GM20000 (cell line): ENCODE results near the gene TUBB2A.
A peak's percentile ranks its signal among the peaks of the same experiment; 100 is the strongest.
"Not testable (repeated sequence)": the region's sequence is repeated elsewhere in the genome, so short reads cannot be mapped to it uniquely, and the experiment has no call there.

ENCODE experiments used
- DNase-seq: peaks from one replicate; pipeline ENCODE4 v3.0.0; 2012; ENCODE audit warnings: low spot score
- TF ChIP-seq, protein P1 (sequence below): IDR thresholded peaks from 2 replicates; pipeline ENCODE4 v1.5.1; 2012; ENCODE audit warnings: mild to moderate bottlenecking, control low read depth; ENCODE audit errors: extremely low read depth, missing control alignments

TUBB2A gene

DNA sequence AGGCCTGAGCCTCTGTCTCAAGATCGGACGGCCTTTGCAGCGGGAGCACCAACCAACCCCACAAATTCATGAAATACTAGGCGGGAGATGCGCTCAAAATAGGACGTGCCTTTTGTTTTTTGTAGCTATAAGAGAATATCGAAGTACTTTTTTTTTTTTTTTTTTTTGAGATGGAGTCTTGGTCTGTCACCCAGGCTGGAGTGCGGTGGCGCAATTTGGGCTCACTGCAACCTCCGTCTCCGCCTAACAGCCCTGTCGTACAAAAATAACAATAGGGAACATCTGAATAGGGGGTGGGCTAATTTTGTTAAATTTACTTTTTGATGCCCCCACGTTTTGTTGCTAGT, 5.9 kb upstream of the TUBB2A start:
- no peak for DNase-seq
- TF ChIP-seq, protein P1, sequence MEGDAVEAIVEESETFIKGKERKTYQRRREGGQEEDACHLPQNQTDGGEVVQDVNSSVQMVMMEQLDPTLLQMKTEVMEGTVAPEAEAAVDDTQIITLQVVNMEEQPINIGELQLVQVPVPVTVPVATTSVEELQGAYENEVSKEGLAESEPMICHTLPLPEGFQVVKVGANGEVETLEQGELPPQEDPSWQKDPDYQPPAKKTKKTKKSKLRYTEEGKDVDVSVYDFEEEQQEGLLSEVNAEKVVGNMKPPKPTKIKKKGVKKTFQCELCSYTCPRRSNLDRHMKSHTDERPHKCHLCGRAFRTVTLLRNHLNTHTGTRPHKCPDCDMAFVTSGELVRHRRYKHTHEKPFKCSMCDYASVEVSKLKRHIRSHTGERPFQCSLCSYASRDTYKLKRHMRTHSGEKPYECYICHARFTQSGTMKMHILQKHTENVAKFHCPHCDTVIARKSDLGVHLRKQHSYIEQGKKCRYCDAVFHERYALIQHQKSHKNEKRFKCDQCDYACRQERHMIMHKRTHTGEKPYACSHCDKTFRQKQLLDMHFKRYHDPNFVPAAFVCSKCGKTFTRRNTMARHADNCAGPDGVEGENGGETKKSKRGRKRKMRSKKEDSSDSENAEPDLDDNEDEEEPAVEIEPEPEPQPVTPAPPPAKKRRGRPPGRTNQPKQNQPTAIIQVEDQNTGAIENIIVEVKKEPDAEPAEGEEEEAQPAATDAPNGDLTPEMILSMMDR: no peak

- peak; percentile 94 for DNase-seq
- TF ChIP-seq, protein P1: no peak
Observed at GRCh38 chr6:3162565-3163247, 5.4 kb upstream of the TUBB2A start.

- DNase-seq: no peak
- TF ChIP-seq, protein P1: no peak
Observed at GRCh38 chr6:3162067-3162497, 4.7 kb upstream of the TUBB2A start.

DNA sequence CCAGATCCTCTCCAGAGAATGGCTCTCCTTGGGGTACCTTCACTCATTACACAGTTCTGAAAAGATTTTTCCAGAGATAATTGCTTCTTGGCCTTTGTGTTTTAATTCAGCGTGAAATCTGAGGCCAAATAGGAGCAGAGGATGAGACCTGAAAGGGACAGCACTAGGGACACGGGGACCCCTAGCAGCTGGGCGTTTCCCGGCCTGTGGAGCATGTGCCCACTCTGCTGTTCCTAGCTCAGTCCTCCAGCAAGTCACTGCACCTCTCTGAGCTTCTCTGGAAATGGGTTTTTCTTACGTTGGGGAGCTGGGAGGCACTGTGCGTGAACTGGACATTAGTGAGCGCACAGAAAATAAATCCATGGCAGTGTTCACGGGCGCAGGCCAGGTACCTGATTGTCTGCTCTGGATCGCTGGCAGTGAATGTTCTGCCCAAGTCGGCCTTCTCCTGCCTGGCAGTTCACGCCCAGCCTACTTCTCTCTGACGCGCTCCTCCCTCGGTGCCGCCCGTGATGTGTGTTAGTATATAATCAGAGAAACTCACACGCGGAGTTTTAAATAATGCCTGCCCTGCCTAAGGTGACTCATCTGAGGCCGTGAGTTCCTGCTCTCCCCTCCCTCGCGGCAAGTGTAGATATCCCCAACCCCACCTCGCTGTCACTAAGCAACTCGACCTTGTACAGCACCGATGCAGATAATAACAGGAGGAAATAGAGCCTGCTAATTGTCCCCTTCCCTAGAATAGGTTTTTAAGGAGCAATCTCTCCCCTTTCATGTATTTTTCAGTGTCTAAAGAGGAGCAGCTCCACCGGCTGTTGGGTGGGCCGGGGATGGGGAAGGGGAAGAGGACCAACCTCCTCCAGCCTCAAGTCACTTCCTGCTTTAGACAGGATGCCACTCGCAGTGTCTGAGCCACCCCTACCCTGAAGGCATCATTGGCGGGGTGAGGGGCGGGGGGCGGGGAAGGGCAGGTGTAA, 2.7 kb upstream of the TUBB2A start:
- DNase-seq: no peak
- TF ChIP-seq, protein P1: no peak

- DNase-seq: peak; percentile 47
Observed at GRCh38 chr6:3156184-3157130, 887 bp downstream of the TUBB2A start.

GRCh38 chr6:3155416-3155815, 1.9 kb downstream of the TUBB2A start:
- not testable (repeated sequence) for DNase-seq

DNA sequence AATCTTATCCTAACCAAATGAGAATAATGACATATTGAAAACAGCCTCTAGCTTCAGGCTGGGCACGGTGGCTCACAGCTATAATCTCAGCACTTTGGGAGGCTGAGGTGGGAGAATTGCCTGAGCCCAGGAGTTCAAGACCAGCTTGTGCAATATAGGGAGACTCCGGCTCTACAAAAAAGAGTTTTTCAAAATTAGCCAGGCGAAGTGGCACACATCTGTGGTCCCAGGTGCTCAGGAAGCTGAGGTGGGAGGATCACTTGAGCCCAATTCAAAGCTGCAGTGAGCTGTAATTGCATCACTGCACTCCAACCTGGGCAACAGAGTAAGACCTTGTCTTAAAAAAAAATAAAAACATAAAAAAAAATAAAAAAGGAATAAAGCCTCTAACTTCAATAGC, 4.7 kb downstream of the TUBB2A start:
- TF ChIP-seq, protein P1: no peak
- no peak for DNase-seq

- no peak for DNase-seq
- TF ChIP-seq, protein P1: no peak
Observed at GRCh38 chr6:3151691-3152090, 5.7 kb downstream of the TUBB2A start.
